Activated CD4-positive, alpha-beta T cell treated with anti-CD3 and anti-CD28 coated beads, Interleukin-2, amount 50 U/mL, for 1 hour (primary cell): ENCODE results near the gene ZBTB16.
A peak's percentile ranks its signal among the peaks of the same experiment; 100 is the strongest.
"Not testable (repeated sequence)": the region's sequence is repeated elsewhere in the genome, so short reads cannot be mapped to it uniquely, and the experiment has no call there.

Experiments
- DNase-seq: peaks from one replicate; pipeline ENCODE4 v3.0.0-alpha.2; 2020

Gene ZBTB16

DNA sequence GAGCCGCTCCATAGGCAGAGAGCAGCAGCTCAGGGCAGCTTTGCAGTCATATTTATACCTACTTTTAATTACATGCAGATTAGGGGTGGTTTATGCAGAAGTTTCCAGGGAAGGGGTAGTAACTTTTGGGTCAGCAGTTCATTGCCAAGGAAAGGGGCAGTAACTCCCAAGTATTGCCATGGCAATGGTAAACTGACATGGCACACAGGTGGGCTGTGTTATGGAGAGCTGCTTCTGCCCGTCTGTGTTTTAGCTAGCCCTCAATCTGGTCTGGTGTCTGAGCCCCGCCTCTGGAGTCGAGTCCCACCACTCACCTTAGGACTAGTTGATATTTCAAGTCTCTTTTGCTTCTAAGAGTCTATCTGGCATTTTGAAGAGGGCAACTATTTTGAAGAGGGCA is 12.2 kb upstream of the ZBTB16 start:
- no peak for DNase-seq

DNA sequence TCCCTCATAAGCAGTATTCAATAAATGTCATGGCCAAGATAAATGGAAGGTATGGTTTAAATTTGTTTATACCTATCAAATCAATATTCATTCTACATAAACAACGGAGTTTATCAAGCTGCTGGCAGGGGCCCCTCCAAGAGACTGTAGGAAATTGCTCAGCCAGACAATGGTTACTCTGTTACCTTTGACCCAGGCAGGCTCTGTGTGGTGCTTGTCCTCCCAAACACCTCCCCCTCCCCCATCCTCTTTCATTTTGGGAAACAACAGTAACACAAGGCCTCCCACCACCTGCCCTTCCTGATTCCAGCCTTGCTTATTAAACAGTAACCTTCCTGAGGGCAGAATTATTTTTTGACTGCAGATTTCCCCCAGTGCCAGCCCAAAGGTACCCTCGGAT is 10.5 kb upstream of the ZBTB16 start:
- DNase-seq, result no peak

DNA sequence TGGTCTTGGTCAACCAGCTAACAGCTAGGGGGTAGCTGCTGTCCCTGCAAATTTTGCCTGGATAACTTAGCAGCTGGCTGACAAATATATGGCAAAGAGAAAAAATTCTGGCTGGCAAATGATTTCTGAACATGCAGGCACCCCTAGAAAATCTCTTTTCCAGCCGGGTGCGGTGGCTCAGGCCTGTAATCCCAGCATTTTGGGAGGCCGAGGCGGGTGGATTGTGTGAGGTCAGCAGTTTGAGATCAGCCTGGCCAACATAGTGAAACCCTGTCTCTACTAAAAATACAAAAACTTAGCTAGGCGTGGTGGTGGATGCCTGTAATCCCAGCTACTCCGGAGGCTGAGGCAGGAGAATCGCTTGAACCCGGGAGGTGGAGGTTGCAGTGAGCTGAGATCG is 9.7 kb upstream of the ZBTB16 start:
- not testable (repeated sequence) for DNase-seq

DNA sequence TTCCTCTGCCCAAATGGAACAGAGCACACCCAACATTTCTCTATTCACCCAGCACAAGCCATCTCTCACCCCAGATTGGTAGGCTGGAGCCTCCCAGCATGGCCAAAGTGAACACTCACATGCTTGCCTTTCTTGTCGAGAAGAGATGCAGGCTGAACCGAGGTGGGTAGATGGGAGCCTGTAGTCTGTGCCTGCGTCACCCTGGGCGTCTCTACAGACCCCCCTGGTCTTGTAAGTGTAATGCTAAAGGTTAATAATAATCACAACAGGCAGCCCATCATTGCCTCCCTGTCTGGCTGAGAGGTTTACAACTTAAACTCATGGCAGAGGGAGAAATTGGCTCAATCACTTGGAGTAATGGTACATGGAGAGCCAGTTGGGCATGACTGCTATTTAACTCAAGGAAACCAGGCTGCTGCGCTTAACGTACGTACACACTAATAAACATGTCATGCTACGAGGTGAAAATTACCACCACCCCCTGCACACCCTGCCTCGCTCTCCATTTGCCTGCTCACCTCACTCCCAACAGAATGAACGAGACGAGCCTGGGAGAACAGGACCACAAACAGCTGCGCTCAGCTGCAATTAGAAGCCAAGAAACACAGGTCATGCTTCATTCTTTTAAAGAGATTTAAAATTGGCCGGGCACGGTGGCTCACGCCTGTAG is 9.1 kb upstream of the ZBTB16 start:
- DNase-seq, result no peak

DNA sequence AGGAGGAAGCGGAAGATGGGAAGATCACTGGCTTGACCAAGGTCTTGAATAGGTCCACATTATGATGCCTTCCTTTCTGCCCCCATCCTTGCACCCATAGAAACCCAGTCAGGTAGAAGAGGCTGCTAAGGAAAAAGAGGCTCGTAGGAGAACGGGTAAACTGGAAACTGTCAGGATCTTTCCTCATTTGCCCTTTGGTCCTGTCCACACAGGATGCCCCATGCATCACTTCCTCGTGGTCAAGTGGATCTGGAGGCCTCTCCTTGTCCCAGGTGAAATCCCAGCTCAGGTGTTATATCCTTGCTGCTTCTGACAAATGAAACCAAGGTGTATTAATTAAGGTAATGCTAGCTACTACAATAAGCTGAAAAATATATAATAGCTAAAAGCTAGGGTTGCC is 8.0 kb upstream of the ZBTB16 start:
- DNase-seq, result no peak

DNA sequence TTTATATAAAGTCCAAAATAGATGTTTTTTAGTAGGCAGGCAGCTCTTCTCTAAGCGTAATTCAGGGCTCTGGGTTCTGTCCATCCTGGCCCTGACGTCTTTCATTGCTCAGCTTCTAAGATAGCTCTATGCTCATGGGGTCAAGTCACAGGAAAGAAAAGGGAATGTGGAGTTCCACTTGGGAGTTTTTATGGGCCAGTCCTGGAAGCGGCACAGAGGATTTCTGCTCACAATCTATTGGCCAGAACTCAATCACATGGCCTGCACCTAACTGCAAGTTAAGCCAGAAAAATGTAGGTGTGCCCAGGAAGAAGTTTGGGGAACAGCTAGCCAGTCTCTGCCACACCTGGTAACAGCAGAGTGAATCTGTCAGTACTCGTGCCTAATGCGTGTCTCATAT is 7.4 kb upstream of the ZBTB16 start:
- no peak for DNase-seq

DNA sequence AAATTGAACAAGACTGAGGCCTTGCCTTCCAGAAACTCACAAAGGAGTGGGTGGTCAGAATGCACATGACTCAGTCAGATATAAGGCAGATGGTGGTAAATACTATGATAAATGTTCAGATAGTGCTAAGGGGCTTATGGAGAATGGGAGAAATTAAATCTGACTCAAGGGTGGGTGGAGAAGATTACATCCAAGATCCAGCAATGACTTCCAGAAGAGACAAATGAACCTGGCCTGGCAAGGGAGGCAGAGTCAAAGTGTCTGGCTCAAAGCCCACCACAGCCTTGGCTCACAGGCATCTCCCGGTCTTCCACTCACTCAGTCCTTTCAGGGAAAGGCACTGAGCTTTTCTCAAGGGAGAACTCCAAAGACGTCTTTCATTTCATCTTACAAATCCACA is 6.1 kb upstream of the ZBTB16 start:
- no peak for DNase-seq

DNA sequence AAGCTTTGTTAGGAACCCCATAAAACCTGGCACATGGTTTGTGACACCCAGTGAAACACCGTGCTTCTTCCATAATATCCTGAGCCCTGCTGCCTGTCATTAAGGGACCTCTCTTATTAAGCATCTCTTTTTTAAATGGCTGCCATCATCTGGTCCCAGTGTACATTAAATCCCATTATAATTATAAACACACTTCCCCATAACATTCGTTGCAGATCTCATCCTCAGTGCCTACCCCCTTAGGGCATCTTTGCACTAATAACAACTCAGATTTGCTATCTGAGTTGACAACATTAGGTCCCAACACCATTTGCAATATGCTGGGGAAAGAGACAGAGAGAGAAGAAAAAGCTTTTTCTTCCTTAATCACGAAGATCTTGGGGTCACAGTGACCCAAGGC is 4.7 kb upstream of the ZBTB16 start:
- DNase-seq, result no peak

DNA sequence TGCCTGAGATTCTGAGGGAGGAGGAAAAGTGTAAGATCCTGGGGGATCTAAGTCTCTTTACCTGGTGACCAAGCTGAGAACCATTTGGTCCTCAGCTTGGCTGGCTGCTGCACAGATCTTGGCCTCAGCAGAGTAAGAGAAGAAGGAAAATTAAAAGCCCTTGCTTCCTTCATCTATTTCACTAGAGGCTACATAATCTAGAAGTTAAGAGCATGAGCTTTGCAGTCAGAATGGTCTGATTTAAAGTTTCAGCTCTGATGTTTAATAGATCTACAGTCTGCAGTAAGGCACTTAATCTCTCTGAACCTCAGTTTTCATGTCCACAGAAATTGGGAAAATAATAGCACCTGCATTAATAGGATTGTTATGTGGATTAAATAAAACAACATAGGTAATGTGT is 3.1 kb upstream of the ZBTB16 start:
- no peak for DNase-seq

DNA sequence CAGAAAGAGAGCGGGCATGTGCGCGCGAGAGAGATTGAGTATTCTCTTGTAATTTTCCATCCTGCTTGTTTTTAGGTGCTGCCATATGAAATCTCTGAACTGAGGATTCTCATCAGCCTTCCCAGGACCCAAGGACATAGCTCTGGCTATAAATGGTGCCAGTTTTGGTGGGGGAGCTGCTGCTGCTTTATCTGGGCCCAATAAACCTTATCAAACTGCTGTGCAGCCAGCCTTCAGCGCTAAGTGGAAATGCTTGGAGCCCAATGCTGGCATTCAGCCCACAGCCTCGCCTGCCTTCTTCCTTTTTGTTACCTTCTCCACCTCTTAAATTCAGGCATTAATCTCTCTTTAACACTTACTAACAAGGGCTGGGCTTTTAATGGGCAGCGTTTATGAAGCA is 2.4 kb upstream of the ZBTB16 start:
- no peak for DNase-seq

DNA sequence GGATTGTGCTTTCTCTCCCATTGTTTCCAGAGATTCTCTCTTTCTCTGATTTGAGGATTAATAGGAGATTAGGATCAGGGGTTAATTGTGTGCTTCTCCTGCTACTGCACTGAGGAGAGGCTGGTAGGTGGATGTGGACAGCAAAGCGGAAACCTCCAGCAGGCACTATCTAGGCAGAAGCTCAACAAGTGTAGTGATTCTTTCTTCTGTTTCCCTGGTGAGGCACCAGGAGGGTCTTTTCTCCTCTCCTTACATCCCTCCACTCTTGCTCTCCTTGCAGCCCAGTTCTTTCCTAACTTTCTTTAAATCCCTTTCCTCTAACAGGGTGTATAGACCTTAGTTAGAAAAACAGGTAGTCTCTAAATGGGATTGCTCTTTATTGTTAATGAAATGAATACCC is 1.9 kb upstream of the ZBTB16 start:
- no peak for DNase-seq

DNA sequence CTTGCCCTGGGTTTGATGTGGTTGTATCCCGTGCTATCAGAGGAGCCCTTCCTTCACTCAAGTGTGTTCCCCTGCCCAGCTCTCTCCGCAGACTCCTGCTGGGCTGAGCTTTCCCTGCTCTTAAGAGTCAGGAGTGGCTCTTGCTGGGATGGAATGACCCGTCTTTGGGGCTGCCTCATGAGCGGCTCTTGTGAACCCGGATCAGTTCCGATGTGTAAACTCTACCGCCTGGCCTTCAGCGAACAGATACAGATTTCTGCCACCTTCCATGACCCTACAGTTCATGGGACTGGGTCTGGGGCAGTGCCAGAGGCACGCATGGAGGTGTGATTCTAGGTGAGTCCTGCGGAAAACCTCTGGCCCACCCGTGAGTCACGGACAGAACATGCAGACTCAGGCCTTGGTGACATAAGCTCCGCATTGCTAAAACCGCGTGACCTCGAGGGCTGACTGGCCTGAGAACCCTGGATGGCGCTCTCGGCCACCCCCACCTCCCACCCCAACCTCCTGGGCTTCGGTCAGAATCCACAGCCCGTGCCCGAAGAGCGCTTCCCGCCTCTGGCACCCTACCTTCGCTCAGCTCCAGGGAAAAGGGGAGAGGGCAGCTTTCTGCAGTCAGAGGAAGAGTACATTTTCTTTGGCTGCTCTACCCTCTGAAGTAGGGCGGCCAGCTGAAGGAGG is 1.3 kb upstream of the ZBTB16 start:
- DNase-seq, result no peak

DNA sequence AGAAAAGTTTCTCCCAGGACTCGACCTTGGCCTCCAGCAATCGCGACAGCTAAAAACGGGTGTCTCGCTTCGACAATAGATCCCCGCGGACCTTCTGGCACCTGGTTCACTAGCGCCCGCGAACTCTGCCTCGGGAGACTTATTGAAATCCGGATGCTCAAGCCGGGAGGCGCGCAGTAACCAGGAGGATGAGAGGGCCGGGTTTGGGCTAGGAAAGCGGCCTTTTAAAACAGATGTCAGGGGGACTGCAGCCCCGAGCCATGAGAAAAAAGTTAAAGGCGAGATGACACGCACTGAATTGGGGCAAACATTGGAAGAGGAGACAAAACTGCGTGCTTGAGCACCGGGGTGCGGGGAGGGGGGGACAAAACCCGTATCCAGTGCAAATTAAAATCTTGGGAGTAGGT is 637 bp upstream of the ZBTB16 start:
- DNase-seq, result no peak

DNA sequence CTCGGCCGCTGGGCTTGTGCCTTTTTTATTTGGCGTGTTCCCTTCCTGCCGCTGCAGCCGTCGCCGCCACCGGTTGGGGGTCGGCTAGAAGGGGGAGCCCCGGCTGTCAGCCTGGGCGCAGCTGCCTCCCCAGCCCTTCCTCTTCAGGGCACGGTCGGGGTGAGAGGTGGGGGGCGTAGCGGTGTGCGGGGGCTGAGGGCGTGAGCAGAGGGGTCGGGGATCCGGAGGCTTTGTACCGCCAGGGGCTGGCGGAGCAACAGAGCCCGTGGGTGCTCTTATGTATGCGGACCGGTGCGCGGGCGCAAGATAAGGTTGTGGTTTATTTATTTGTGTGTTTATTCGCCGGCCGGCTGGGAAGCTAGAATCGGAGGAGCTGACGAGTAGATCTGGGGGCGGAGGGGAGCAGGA is 477 bp downstream of the ZBTB16 start:
- DNase-seq, result no peak

DNA sequence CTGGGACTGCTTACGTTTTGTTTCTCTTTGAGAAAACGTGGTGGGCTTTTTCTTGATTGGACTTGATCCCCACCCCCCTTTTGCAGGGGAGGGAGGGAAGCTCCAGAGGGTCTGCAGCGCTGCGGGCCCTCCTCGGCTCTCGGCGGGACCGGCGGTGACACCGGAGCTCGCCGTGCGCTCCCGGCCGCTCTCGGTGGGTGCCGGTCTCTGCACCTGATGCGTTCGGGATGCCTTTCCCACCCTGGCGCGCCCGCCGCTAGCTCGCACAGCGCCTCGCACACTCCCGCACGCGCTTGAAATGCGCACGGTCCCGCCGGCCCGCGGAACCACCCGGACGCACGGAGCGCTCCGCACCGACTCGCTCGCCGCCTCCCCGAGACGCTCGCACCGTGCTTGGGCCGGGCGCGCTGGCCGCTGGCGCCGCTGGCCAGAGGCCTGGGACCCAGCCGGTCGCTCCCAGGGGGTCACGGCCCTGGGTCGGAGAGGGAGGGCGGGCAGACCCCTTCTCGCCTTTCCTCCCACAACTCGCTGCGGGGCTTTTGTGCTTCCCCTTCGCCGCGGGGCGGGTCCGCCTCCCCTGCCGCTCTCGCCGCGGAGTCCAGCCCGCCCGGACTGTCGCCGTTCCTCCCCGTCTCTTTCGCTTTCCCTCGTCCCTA is 1.0 kb downstream of the ZBTB16 start:
- no peak for DNase-seq

DNA sequence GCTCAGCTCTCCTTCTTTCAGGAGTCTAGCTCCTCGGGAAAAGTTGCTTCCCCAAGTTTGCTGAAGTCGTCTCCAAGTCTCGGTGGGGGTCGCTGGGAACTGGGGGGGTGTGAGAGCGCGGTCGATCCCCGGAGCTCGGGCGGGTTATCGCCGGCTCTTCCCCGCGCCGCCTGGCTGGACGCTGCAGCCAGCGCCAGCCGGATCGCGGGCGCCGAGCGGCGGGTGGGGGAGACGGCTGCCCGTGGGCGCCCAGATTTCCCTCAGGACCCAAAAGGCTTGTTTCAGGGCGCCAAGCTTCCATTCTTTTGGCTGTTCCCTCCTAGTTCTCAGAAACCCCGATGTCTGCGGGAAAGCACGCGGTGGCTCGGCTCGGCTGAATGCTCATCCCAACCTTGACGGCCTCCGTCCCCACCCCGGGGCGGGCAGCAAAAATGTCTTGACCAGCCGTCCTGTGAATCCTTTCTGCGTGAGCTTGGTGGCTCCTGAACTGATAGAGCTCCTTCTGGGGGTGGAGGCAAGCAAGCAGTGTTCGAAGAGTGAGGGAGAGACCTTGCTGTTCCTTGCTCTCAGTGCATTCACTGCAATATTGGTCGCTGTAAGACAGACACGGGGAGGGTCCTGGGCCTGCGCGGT is 1.7 kb downstream of the ZBTB16 start:
- no peak for DNase-seq

DNA sequence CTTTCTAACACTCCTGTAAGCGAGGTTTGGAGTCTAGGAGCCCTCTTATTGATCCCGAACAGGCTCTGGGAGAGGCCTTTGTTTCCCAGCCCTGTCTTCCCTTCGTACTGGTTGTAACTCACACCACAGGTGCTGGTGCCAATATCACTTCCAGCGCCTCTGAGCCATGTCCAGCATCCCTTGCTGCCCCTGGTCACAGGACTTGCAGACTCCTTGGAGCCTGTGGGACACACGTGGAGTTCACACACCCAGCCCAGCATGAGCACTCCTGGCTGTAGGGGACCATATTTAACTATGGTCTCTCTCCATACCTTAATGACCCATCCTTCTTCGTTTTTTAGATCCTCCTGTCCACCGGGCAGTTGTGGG is 2.2 kb downstream of the ZBTB16 start:
- DNase-seq, result no peak

DNA sequence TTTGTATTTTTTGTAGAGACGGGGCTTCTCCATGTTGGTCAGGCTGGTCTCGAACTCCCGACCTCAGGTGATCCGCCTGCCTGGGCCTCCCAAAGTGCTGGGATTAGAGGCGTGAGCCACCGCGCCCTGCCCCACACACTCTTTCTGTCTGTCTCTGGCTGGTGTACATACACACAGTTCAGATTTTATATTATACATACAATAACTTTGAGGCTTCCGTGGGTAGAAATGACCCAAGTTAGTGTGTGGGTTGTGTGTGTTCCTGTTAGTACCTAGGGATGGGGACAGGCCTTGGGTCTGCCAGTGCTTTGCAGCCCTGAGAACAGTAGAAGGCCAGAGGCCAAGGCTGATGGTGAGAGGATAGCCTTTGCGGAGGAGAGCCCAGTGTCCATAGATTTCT is 2.8 kb downstream of the ZBTB16 start:
- DNase-seq, result no peak

DNA sequence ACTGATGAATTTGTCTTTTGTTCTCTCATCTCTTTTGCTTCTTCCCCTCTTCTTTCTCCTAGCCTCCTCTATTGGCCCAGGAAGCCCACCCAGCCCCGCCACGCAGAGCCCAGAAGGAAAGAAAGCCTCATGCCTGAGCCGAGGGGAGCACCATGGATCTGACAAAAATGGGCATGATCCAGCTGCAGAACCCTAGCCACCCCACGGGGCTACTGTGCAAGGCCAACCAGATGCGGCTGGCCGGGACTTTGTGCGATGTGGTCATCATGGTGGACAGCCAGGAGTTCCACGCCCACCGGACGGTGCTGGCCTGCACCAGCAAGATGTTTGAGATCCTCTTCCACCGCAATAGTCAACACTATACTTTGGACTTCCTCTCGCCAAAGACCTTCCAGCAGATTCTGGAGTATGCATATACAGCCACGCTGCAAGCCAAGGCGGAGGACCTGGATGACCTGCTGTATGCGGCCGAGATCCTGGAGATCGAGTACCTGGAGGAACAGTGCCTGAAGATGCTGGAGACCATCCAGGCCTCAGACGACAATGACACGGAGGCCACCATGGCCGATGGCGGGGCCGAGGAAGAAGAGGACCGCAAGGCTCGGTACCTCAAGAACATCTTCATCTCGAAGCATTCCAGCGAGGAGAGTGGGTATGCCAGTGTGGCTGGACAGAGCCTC is 3.8 kb downstream of the ZBTB16 start:
- no peak for DNase-seq

DNA sequence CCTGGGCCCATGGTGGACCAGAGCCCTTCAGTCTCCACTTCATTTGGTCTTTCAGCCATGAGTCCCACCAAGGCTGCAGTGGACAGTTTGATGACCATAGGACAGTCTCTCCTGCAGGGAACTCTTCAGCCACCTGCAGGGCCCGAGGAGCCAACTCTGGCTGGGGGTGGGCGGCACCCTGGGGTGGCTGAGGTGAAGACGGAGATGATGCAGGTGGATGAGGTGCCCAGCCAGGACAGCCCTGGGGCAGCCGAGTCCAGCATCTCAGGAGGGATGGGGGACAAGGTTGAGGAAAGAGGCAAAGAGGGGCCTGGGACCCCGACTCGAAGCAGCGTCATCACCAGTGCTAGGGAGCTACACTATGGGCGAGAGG is 4.3 kb downstream of the ZBTB16 start:
- DNase-seq, result no peak

DNA sequence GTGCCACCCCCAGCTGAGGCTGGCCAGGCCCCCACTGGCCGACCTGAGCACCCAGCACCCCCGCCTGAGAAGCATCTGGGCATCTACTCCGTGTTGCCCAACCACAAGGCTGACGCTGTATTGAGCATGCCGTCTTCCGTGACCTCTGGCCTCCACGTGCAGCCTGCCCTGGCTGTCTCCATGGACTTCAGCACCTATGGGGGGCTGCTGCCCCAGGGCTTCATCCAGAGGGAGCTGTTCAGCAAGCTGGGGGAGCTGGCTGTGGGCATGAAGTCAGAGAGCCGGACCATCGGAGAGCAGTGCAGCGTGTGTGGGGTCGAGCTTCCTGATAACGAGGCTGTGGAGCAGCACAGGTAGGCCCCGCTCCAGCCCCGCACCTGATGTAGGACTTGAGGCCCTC is 4.7 kb downstream of the ZBTB16 start:
- DNase-seq, result no peak

DNA sequence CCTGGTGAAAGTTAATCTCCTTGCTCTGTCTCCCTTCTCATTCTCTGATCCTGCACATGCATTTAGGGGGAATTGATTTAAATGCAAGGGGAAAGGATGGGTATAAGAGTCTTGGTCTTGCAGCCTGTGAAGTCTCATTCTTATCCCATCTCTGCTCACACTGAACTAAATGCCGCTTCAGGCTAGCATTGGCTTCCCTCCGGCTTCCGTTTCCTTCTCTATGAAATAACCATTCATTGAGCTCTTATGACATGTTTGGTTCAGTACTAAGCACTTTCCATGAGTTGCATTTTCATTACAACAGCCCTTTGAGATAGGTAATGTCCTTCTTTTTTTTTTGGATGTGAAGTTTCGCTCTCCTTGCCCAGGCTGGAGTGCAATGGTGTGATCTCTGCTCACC is 5.6 kb downstream of the ZBTB16 start:
- DNase-seq, result no peak

DNA sequence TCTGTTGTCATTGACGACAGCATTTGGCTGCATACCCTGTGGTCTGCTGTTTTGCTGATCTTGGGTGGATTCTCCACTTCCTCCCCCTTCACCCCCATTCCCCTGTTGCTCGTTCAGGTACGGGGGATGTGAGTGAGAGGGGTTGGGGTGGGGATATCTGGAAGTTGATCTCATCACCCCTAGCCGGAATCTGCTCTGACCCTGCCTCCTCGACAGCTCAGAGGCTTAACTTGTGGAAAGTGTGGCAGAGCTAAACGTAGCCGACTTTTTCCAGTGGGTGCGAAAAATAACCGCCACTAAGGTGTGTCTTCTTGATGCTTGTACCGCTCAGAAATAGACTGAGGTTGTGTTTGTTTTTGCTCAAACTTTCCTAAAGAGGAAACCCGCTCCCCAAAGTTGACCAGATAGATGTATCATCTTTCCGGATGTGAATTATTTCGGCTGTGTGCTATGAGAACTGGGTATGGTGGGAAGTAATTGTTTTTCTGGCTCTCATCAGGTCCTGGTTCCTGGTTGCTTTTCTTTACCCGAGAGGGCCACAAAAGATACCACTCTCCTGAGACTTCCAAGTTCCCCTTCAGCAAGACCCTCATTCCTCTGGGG is 6.6 kb downstream of the ZBTB16 start:
- peak; percentile 17 for DNase-seq
